Right lobe of liver (tissue), 4 donors: ENCODE measurements around the gene LETM1.

Source experiments
- POLR2A ChIP-seq: fragments of 450-650 bp; IDR thresholded peaks from one replicate; pipeline ENCODE4 v1.6.1; 2017; ENCODE audit warnings: antibody characterized with exemption, mild to moderate bottlenecking
- TF ChIP-seq, protein P1 (sequence below), 4 donors: fragments of 200-600 bp in 3 of 4; fragments of 450-650 bp in 1 of 4; IDR thresholded peaks; one replicate each; pipeline versions ENCODE4 v1.5.1 to v1.8.0; 2016 to 2022; ENCODE audit warnings: antibody characterized with exemption in 4 of 4, mild to moderate bottlenecking in 2 of 4
- donor health status: DM: no; HTN: no; CAD: no.
- donor health status: DM: no; HTN: no; CAD: no.
- donor health status: DM: no; HTN: yes; CAD: no.

DNA sequence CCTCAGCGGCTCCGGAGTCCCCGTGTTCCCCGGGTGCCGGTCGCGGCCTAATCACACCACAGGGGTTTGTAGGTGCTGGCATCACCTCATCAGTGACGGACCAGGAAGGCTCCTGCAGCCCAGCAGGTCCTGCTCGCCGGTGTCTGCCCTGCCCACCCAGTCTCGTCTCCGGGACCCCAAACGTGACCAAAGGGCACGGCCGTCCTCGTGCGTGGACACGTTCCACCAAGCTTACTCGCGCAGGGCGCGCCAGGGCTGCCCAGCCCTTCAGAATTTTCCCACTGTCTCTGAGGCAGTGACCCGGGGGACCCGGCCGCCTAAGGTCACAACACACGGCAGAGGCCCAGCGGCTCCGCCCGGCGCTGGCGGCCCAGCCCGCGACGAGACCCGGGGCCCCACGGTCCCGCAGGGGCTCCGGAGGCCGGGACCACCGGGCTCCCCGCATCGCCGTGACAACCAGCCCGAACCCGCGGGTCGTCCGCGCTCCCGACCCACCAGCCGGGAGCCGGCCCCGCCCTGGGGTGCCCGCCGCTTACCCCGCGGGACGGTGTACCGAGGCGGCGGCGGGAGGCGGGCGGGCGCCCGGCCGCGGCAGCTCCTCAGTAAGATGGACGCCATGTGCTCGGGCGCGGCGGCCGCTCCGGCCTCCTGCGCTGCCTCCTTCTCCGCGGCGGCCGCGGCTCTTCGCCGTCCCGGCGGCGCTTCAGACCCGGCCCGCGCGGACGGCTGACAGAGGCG lies 454 bp downstream of the LETM1 start:
- no peak for TF ChIP-seq POLR2A
- TF ChIP-seq, protein P1, sequence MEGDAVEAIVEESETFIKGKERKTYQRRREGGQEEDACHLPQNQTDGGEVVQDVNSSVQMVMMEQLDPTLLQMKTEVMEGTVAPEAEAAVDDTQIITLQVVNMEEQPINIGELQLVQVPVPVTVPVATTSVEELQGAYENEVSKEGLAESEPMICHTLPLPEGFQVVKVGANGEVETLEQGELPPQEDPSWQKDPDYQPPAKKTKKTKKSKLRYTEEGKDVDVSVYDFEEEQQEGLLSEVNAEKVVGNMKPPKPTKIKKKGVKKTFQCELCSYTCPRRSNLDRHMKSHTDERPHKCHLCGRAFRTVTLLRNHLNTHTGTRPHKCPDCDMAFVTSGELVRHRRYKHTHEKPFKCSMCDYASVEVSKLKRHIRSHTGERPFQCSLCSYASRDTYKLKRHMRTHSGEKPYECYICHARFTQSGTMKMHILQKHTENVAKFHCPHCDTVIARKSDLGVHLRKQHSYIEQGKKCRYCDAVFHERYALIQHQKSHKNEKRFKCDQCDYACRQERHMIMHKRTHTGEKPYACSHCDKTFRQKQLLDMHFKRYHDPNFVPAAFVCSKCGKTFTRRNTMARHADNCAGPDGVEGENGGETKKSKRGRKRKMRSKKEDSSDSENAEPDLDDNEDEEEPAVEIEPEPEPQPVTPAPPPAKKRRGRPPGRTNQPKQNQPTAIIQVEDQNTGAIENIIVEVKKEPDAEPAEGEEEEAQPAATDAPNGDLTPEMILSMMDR (IDR thresholded peaks at IDR 0.05), result no peak
